GM18502 (cell line): ENCODE measurements around the gene ACVR1B.

Experiments used
- ATAC-seq: cut with Tn5 transposase; IDR thresholded peaks from one replicate; pipeline ENCODE4 v1.9.1; 2021; ENCODE audit warnings: mild to moderate bottlenecking; ENCODE audit not compliant: unreplicated experiment, poor library complexity

ACVR1B gene

GRCh38 chr12:51941604-51942003 lies 9.9 kb upstream of the ACVR1B start:
- no peak for ATAC-seq

GRCh38 chr12:51942056-51942455 lies 9.4 kb upstream of the ACVR1B start:
- ATAC-seq, result no peak

- ATAC-seq, result no peak
These were observed 8.9 kb upstream of the ACVR1B start for GRCh38 chr12:51942501-51943000.

- ATAC-seq, result no peak
These were observed 8.2 kb upstream of the ACVR1B start for GRCh38 chr12:51943346-51943745.

- no peak for ATAC-seq
These were observed 6.8 kb upstream of the ACVR1B start for GRCh38 chr12:51944608-51945233.

- no peak for ATAC-seq
These were observed 4.1 kb upstream of the ACVR1B start for GRCh38 chr12:51947246-51947996.

GRCh38 chr12:51948066-51948465 lies 3.4 kb upstream of the ACVR1B start:
- no peak for ATAC-seq

GRCh38 chr12:51949342-51950030 lies 2.0 kb upstream of the ACVR1B start:
- no peak for ATAC-seq

GRCh38 chr12:51950682-51951198 lies 759 bp upstream of the ACVR1B start:
- no peak for ATAC-seq

GRCh38 chr12:51951843-51952722 lies 584 bp downstream of the ACVR1B start:
- peak; percentile 17 for ATAC-seq

GRCh38 chr12:51953089-51953488 lies 1.6 kb downstream of the ACVR1B start:
- ATAC-seq, result no peak

GRCh38 chr12:51953864-51954263 lies 2.4 kb downstream of the ACVR1B start:
- no peak for ATAC-seq

GRCh38 chr12:51954561-51955361 lies 3.3 kb downstream of the ACVR1B start:
- no peak for ATAC-seq

GRCh38 chr12:51955702-51956101 lies 4.2 kb downstream of the ACVR1B start:
- no peak for ATAC-seq

GRCh38 chr12:51958542-51958941 lies 7.0 kb downstream of the ACVR1B start:
- ATAC-seq, result no peak

- ATAC-seq, result no peak
These were observed 7.7 kb downstream of the ACVR1B start for GRCh38 chr12:51959211-51959610.

GRCh38 chr12:51959921-51960320 lies 8.4 kb downstream of the ACVR1B start:
- ATAC-seq, result no peak

- no peak for ATAC-seq
These were observed 9.0 kb downstream of the ACVR1B start for GRCh38 chr12:51960488-51960887.

GRCh38 chr12:51960890-51961289 lies 9.4 kb downstream of the ACVR1B start:
- no peak for ATAC-seq
